ENCODE measurements around the gene ZNF574. TPM values are rescaled to one million over a fixed set of nuclear protein-coding genes. Genes with fewer than 3 reads are reported as not detected.

ZNF574 gene
- total RNA-seq, 1 donor from 2014 or later, result 8.9 TPM

GRCh38 chr19:42079886-42080763, 4.2 kb downstream of the ZNF574 start:
- DNase-seq (ENCODE audit: low spot score), result no peak

- no peak for DNase-seq (ENCODE audit: low spot score)
Observed at GRCh38 chr19:42080764-42081375, 4.9 kb downstream of the ZNF574 start.

- DNase-seq (ENCODE audit: low spot score), result no peak
Observed at GRCh38 chr19:42081584-42082203, 5.7 kb downstream of the ZNF574 start.

GRCh38 chr19:42083537-42083936, 7.6 kb downstream of the ZNF574 start:
- no peak for DNase-seq (ENCODE audit: low spot score)

GRCh38 chr19:42086188-42086736, 10.3 kb downstream of the ZNF574 start:
- no peak for DNase-seq (ENCODE audit: low spot score)

GRCh38 chr19:42086770-42087550, 11.0 kb downstream of the ZNF574 start:
- no peak for DNase-seq (ENCODE audit: low spot score)

GRCh38 chr19:42088471-42089190, 12.7 kb downstream of the ZNF574 start:
- DNase-seq (ENCODE audit: low spot score), result no peak

- no peak for DNase-seq (ENCODE audit: low spot score)
Observed at GRCh38 chr19:42089191-42089750, 13.3 kb downstream of the ZNF574 start.

GRCh38 chr19:42089772-42090171, 13.8 kb downstream of the ZNF574 start:
- DNase-seq (ENCODE audit: low spot score), result no peak

GRCh38 chr19:42090672-42091071, 14.7 kb downstream of the ZNF574 start:
- DNase-seq (ENCODE audit: low spot score), result no peak

GRCh38 chr19:42091300-42091699, 15.3 kb downstream of the ZNF574 start:
- DNase-seq (ENCODE audit: low spot score), result no peak

- DNase-seq (ENCODE audit: low spot score), result no peak
Observed at GRCh38 chr19:42091742-42092141, 15.8 kb downstream of the ZNF574 start.

- DNase-seq (ENCODE audit: low spot score), result no peak
Observed at GRCh38 chr19:42092350-42092749, 16.4 kb downstream of the ZNF574 start.

- no peak for DNase-seq (ENCODE audit: low spot score)
Observed at GRCh38 chr19:42093505-42093904, 17.5 kb downstream of the ZNF574 start.

GRCh38 chr19:42093926-42094325, 18.0 kb downstream of the ZNF574 start:
- no peak for DNase-seq (ENCODE audit: low spot score)

- no peak for DNase-seq (ENCODE audit: low spot score)
Observed at GRCh38 chr19:42095142-42095813, 19.3 kb downstream of the ZNF574 start.

GRCh38 chr19:42095814-42096230, 19.9 kb downstream of the ZNF574 start:
- DNase-seq (ENCODE audit: low spot score), result no peak

- DNase-seq (ENCODE audit: low spot score), result no peak
Observed at GRCh38 chr19:42096255-42096837, 20.4 kb downstream of the ZNF574 start.

GRCh38 chr19:42097461-42097860, 21.5 kb downstream of the ZNF574 start:
- no peak for DNase-seq (ENCODE audit: low spot score)
